Caco-2 (cell line): ENCODE data around the gene OR2J2. TPM values are rescaled to one million over a fixed set of nuclear protein-coding genes. Genes with fewer than 3 reads are reported as not detected.
"Not testable (repeated sequence)": the region's sequence is repeated elsewhere in the genome, so short reads cannot be mapped to it uniquely, and the experiment has no call there.

Experiments used
- BruUV-seq: library from RNA; stranded (reverse); fragments of 400-500 nt; replicated peaks from 2 replicates; lab custom pipeline; 2021; lab: Mats Ljungman, UMichigan
- CTCF ChIA-PET: fragments of 300-600 bp; sonication (Branson Sonifier 250); formaldehyde crosslinking; loops from one replicate; lab custom pipeline; 2022; ENCODE audit warnings: antibody characterized with exemption; lab: Charles Lee
- POLR2A ChIA-PET: fragments of 300-600 bp; sonication (Branson Sonifier 250); formaldehyde crosslinking; loops from one replicate; lab custom pipeline; 2022; ENCODE audit warnings: antibody characterized with exemption; lab: Charles Lee
- DNase-seq, 2 experiments: peaks; one replicate each; pipeline versions ENCODE4 v3.0.0 to v3.0.0-alpha.2; 2020 to 2022
- H3K27me3 ChIP-seq: replicated peaks from 2 replicates; pipeline ENCODE4 v1.6.0; 2011; ENCODE audit warnings: low read length; ENCODE audit not compliant: control insufficient read depth, insufficient read depth
- H3K36me3 ChIP-seq: 2 replicates; pipeline ENCODE4 v1.5.1; 2011; ENCODE audit warnings: low read length; ENCODE audit not compliant: control insufficient read depth, insufficient read depth
- H3K4me1 ChIP-seq: fragments of 250-450 bp; sonication (Bioruptor Pico); 2 replicates; pipeline ENCODE4 v1.5.1; 2020; ENCODE audit warnings: mild to moderate bottlenecking
- H3K4me3 ChIP-seq: 2 replicates; pipeline ENCODE4 v1.5.1; 2011; ENCODE audit warnings: low read depth, mild to moderate bottlenecking, control low read depth, low read length
- H3K9me3 ChIP-seq: fragments of 250-450 bp; sonication (Bioruptor Pico); 2 replicates; pipeline ENCODE4 v1.5.1; 2020; ENCODE audit warnings: mild to moderate bottlenecking, moderate library complexity
- H3K27ac Mint-ChIP-seq: one replicate; pipeline ENCODE4 v1.8.0; 2022; ENCODE audit warnings: mixed read lengths; ENCODE audit not compliant: unreplicated experiment
- H3K27me3 Mint-ChIP-seq: one replicate; pipeline ENCODE4 v1.8.0; 2022; ENCODE audit warnings: mixed read lengths; ENCODE audit not compliant: insufficient read depth, unreplicated experiment
- H3K36me3 Mint-ChIP-seq: one replicate; pipeline ENCODE4 v1.8.0; 2022; ENCODE audit warnings: mild to moderate bottlenecking, mixed read lengths; ENCODE audit not compliant: insufficient read depth, unreplicated experiment
- H3K4me1 Mint-ChIP-seq: one replicate; pipeline ENCODE4 v1.8.0; 2022; ENCODE audit warnings: low read depth, mixed read lengths; ENCODE audit not compliant: unreplicated experiment
- H3K4me3 Mint-ChIP-seq: one replicate; pipeline ENCODE4 v1.8.0; 2022; ENCODE audit warnings: mild to moderate bottlenecking, moderate library complexity, mixed read lengths; ENCODE audit not compliant: unreplicated experiment
- H3K9me3 Mint-ChIP-seq: one replicate; pipeline ENCODE4 v1.8.0; 2022; ENCODE audit warnings: mixed read lengths; ENCODE audit not compliant: unreplicated experiment
- CTCF ChIP-seq, 2 experiments: fragments of 200-600 bp in 1 of 2; IDR thresholded peaks; 1 replicate in 1 of 2; 2 replicates in 1 of 2; pipeline versions ENCODE4 v1.5.1 to v1.8.0; 2011 to 2022; ENCODE audit warnings: antibody characterized with exemption in 1 of 2, control low read depth in 1 of 2, inconsistent platforms in 1 of 2, low read depth in 1 of 2, low read length in 1 of 2, mild to moderate bottlenecking in 1 of 2, moderate library complexity in 1 of 2; ENCODE audit not compliant: insufficient read depth in 1 of 2, severe bottlenecking in 1 of 2, unreplicated experiment in 1 of 2
- intact Hi-C: fragments of 100-400 bp; cut with micrococcal nuclease; formaldehyde crosslinking; loops from one replicate; pipeline ENCODE4 v1.10.0; 2022; ENCODE audit not compliant: unreplicated experiment
- total RNA-seq: library from RNA; stranded (reverse); gene quantifications from 2 replicates; pipeline ENCODE4 v1.2.3, GENCODE V29; 2022

The OR2J2 gene
- total RNA-seq, 1 experiment from 2014 or later: not detected

GRCh38 chr6:29171736-29172135, 1.0 kb downstream of the OR2J2 start:
- no peak overlapping the region for H3K4me3 ChIP-seq
- H3K9me3 Mint-ChIP-seq: peaks cover 6% of the 10 kb centered on the region
- no TSS peak for BruUV-seq
- H3K27me3 ChIP-seq: no peaks in the 10 kb centered on the region
- H3K27me3 Mint-ChIP-seq: peaks cover 13% of the 10 kb centered on the region
- ChIA-PET POLR2A (no interaction called here), CTCF (no interaction called here)
- no peak overlapping the region for H3K4me3 Mint-ChIP-seq
- no peaks in the 10 kb centered on the region for H3K36me3 ChIP-seq
- intact Hi-C loops: no loop called here
- no peak for TF ChIP-seq CTCF (IDR thresholded peaks at IDR 0.05; ENCODE audit: insufficient read depth in 1 of 2, low read depth in 1 of 2, low read length in 1 of 2, severe bottlenecking in 1 of 2, unreplicated experiment in 1 of 2)
- DNase-seq: no peak
- no peaks in the 10 kb centered on the region for H3K36me3 Mint-ChIP-seq
- no peaks in the 10 kb centered on the region for H3K4me1 ChIP-seq
- no peaks in the 10 kb centered on the region for H3K9me3 ChIP-seq
- H3K27ac Mint-ChIP-seq: no peak overlapping the region
- H3K4me1 Mint-ChIP-seq: no peaks in the 10 kb centered on the region

- Histone ChIP-seq H3K4me3 (no peak overlapping the region), H3K4me1 (no peaks in the 10 kb centered on the region), H3K36me3 (no peaks in the 10 kb centered on the region), H3K27me3 (no peaks in the 10 kb centered on the region), H3K9me3 (peaks cover 6% of the 10 kb centered on the region; the same call in 1 of the 2 replicates)
- no peaks in the 10 kb centered on the region for H3K4me1 Mint-ChIP-seq
- H3K36me3 Mint-ChIP-seq: no peaks in the 10 kb centered on the region
- no peak overlapping the region for H3K27ac Mint-ChIP-seq
- intact Hi-C loops: no loop called here
- peaks cover 14% of the 10 kb centered on the region for H3K27me3 Mint-ChIP-seq
- ChIA-PET CTCF (no interaction called here), POLR2A (no interaction called here)
- no peak for DNase-seq
- BruUV-seq: no TSS peak
- H3K4me3 Mint-ChIP-seq: no peak overlapping the region
- no peak for TF ChIP-seq CTCF (IDR thresholded peaks at IDR 0.05; ENCODE audit: insufficient read depth in 1 of 2, low read depth in 1 of 2, low read length in 1 of 2, severe bottlenecking in 1 of 2, unreplicated experiment in 1 of 2)
- no peaks in the 10 kb centered on the region for H3K9me3 Mint-ChIP-seq
These were observed 12.9 kb downstream of the OR2J2 start for GRCh38 chr6:29183594-29183993.

- DNase-seq, H3K27me3 Mint-ChIP-seq, H3K4me3 Mint-ChIP-seq, BruUV-seq, POLR2A ChIA-PET, H3K4me1 Mint-ChIP-seq, H3K4me1 ChIP-seq, H3K27ac Mint-ChIP-seq, H3K36me3 ChIP-seq, intact Hi-C loops, H3K27me3 ChIP-seq, CTCF ChIA-PET, H3K9me3 Mint-ChIP-seq, H3K4me3 ChIP-seq, H3K9me3 ChIP-seq, H3K36me3 Mint-ChIP-seq: not testable (repeated sequence)
These were observed 18.0 kb downstream of the OR2J2 start for GRCh38 chr6:29188659-29189058.
